ENCODE measurements around the gene QDPR.

The QDPR gene

GRCh38 chr4:17528551-17529165, 16.8 kb upstream of the QDPR start:
- no peak for DNase-seq (ENCODE audit: low read depth)

- no peak for DNase-seq (ENCODE audit: low read depth)
Measured at GRCh38 chr4:17526695-17527477, 15.0 kb upstream of the QDPR start.

GRCh38 chr4:17523662-17524061, 11.8 kb upstream of the QDPR start:
- DNase-seq (ENCODE audit: low read depth) = no peak

- no peak for DNase-seq (ENCODE audit: low read depth)
Measured at GRCh38 chr4:17521595-17521994, 9.7 kb upstream of the QDPR start.

GRCh38 chr4:17517664-17518063, 5.8 kb upstream of the QDPR start:
- no peak for DNase-seq (ENCODE audit: low read depth)

- no peak for DNase-seq (ENCODE audit: low read depth)
Measured at GRCh38 chr4:17516980-17517379, 5.1 kb upstream of the QDPR start.

GRCh38 chr4:17515445-17516407, 3.8 kb upstream of the QDPR start:
- DNase-seq (ENCODE audit: low read depth) = no peak

- DNase-seq (ENCODE audit: low read depth) = no peak
Measured at GRCh38 chr4:17514865-17515264, 3.0 kb upstream of the QDPR start, which contains the start of gene CLRN2. Gene CLRN2 (plus strand): TSS chr4:17515165. CDS start chr4:17515267, 102 bp downstream.

- no peak for DNase-seq (ENCODE audit: low read depth)
Measured at GRCh38 chr4:17512973-17513665, 1.2 kb upstream of the QDPR start.

- DNase-seq (ENCODE audit: low read depth) = peak; percentile 7
Measured at GRCh38 chr4:17511509-17511949, 361 bp downstream of the QDPR start.

- no peak for DNase-seq (ENCODE audit: low read depth)
Measured at GRCh38 chr4:17511051-17511450, 839 bp downstream of the QDPR start.

GRCh38 chr4:17510582-17510981, 1.3 kb downstream of the QDPR start:
- no peak for DNase-seq (ENCODE audit: low read depth)

GRCh38 chr4:17504081-17504480, 7.8 kb downstream of the QDPR start:
- DNase-seq (ENCODE audit: low read depth) = no peak

GRCh38 chr4:17502756-17503155, 9.1 kb downstream of the QDPR start:
- DNase-seq (ENCODE audit: low read depth) = no peak

GRCh38 chr4:17500574-17500973, 11.3 kb downstream of the QDPR start:
- no peak for DNase-seq (ENCODE audit: low read depth)

- DNase-seq (ENCODE audit: low read depth) = no peak
Measured at GRCh38 chr4:17497890-17498523, 13.9 kb downstream of the QDPR start.

GRCh38 chr4:17494258-17495190, 17.4 kb downstream of the QDPR start:
- no peak for DNase-seq (ENCODE audit: low read depth)

GRCh38 chr4:17493619-17494018, 18.3 kb downstream of the QDPR start:
- no peak for DNase-seq (ENCODE audit: low read depth)

- no peak for DNase-seq (ENCODE audit: low read depth)
Measured at GRCh38 chr4:17492876-17493275, 19.0 kb downstream of the QDPR start.

- DNase-seq (ENCODE audit: low read depth) = no peak
Measured at GRCh38 chr4:17492058-17492741, 19.7 kb downstream of the QDPR start.

All from stimulated activated CD8-positive, alpha-beta memory T cell treated with anti-CD3 and anti-CD28 coated beads, Interleukin-15, amount 100 ng/mL, for 1 hour (primary cell).